ENCODE results near the gene SH2D4B.

SH2D4B gene

DNA sequence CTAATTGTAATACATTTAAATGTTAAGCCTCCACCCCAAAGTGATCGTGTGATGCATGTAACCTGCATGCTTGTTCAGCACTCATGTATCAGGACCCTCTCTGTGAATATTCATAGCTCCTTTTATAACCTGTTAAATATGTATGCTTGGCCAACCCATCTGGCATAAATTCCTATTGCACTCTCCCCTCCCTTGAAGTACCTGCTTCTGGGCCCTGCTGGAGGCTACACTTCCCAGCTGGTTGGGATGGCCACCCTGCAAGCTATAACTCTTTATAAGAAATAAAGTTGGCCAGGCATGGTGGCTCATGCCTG is 149.7 kb downstream of the SH2D4B start:
- DNase-seq (ENCODE audit: low read depth in 2 of 2), result no peak

DNA sequence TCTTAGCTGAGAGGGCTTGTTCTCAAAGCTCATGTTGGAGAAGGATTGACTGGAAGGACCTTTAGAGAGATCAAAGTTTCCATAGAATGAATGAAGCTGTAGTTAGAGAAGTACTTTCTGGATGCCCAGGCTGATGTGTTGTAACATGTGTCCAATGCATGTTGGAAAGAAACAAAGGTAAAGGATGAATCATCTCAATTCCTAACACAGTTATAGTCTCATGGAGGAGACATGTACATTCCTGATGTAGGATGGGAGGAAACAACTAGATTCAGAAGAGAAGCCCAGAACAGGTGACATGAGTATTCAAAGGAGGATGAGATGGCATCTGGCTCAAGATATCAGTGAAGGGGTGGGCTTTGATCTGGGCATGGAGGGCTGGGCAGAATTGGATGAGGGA is 152.7 kb downstream of the SH2D4B start:
- no peak for DNase-seq (ENCODE audit: low read depth in 2 of 2)

- DNase-seq (ENCODE audit: low read depth in 2 of 2), result no peak
These were observed 153.7 kb downstream of the SH2D4B start for GRCh38 chr10:80691441-80691840.

DNA sequence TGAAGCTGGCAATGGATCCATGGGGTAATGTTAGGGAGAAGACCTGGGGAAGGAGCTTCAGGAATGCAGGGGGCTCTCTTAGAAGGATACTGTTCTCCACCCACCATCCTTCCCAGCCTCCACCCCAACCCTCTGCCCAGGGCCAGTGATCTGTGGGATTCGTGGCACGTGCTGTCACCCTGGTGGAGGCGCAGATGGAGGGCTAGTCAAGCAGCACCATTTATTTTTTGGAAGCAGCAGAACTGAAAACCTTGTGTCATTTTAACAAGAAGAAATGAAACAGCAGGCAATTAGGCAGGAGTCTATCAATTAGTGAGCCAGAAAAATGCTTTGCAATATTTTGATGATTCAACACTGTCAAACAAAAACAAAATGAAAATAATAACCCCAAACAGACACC is 155.9 kb downstream of the SH2D4B start:
- DNase-seq (ENCODE audit: low read depth in 2 of 2), result no peak

GRCh38 chr10:80694930-80695329 is 157.2 kb downstream of the SH2D4B start:
- DNase-seq (ENCODE audit: low read depth in 2 of 2), result no peak

All from fibroblast of skin of left quadriceps (primary cell).